ENCODE results near the gene GNAS-AS1.
"Not testable (repeated sequence)": the region's sequence is repeated elsewhere in the genome, so short reads cannot be mapped to it uniquely, and the experiment has no call there.

GNAS-AS1 gene

GRCh38 chr20:58833921-58834320, 16.8 kb downstream of the GNAS-AS1 start:
- no peak for DNase-seq

- DNase-seq = no peak
These were observed 18.2 kb downstream of the GNAS-AS1 start for GRCh38 chr20:58832457-58832856.

GRCh38 chr20:58829531-58829941, 21.2 kb downstream of the GNAS-AS1 start:
- DNase-seq = no peak

- DNase-seq = not testable (repeated sequence)
These were observed 21.9 kb downstream of the GNAS-AS1 start for GRCh38 chr20:58828804-58829203.

- no peak for DNase-seq
These were observed 22.6 kb downstream of the GNAS-AS1 start for GRCh38 chr20:58828136-58828535.

- DNase-seq = no peak
These were observed 24.4 kb downstream of the GNAS-AS1 start for GRCh38 chr20:58826271-58826670.

- no peak for DNase-seq
These were observed 25.3 kb downstream of the GNAS-AS1 start for GRCh38 chr20:58825450-58825849.

- DNase-seq = no peak
These were observed 25.9 kb downstream of the GNAS-AS1 start for GRCh38 chr20:58824843-58825242.

- DNase-seq = no peak
These were observed 27.7 kb downstream of the GNAS-AS1 start for GRCh38 chr20:58822748-58823730.

- no peak for DNase-seq
These were observed 28.6 kb downstream of the GNAS-AS1 start for GRCh38 chr20:58822149-58822548.

- DNase-seq = not testable (repeated sequence)
These were observed 30.2 kb downstream of the GNAS-AS1 start for GRCh38 chr20:58820515-58820914.

GRCh38 chr20:58819921-58820320, 30.8 kb downstream of the GNAS-AS1 start:
- no peak for DNase-seq

- no peak for DNase-seq
These were observed 32.0 kb downstream of the GNAS-AS1 start for GRCh38 chr20:58818586-58819285.

GRCh38 chr20:58817748-58818147, 33.0 kb downstream of the GNAS-AS1 start:
- DNase-seq = no peak

GRCh38 chr20:58816957-58817651, 33.6 kb downstream of the GNAS-AS1 start:
- DNase-seq = no peak

- no peak for DNase-seq
These were observed 34.7 kb downstream of the GNAS-AS1 start for GRCh38 chr20:58816051-58816450.

GRCh38 chr20:58815448-58815847, 35.3 kb downstream of the GNAS-AS1 start:
- DNase-seq = no peak

GRCh38 chr20:58813369-58813768, 37.3 kb downstream of the GNAS-AS1 start:
- no peak for DNase-seq

- no peak for DNase-seq
These were observed 39.4 kb downstream of the GNAS-AS1 start for GRCh38 chr20:58811334-58811733.

- no peak for DNase-seq
These were observed 39.8 kb downstream of the GNAS-AS1 start for GRCh38 chr20:58810879-58811250.

- no peak for DNase-seq
These were observed 40.4 kb downstream of the GNAS-AS1 start for GRCh38 chr20:58810116-58810878.

GRCh38 chr20:58808271-58809046, 42.2 kb downstream of the GNAS-AS1 start:
- DNase-seq = no peak

Data from CD4-positive, alpha-beta T cell treated with Interleukin-4 for 1 hour (primary cell).